GM12874 (cell line): Measurements from ENCODE around the gene TMEM271.

ENCODE experiments used
- CTCF ChIP-seq: IDR thresholded peaks from 2 replicates; pipeline ENCODE4 v1.5.1; 2011; ENCODE audit warnings: low read depth, mild to moderate bottlenecking, control low read depth, low read length, moderate library complexity; ENCODE audit not compliant: insufficient read depth

The TMEM271 gene

GRCh38 chr4:621296-622070 lies 45.4 kb upstream of the TMEM271 start:
- no peak for TF ChIP-seq CTCF

GRCh38 chr4:620851-621261 lies 44.8 kb upstream of the TMEM271 start:
- no peak for TF ChIP-seq CTCF

GRCh38 chr4:620201-620600 lies 44.1 kb upstream of the TMEM271 start:
- no peak for TF ChIP-seq CTCF

GRCh38 chr4:617644-618641 lies 41.8 kb upstream of the TMEM271 start:
- no peak for TF ChIP-seq CTCF

GRCh38 chr4:616911-617643 lies 41.0 kb upstream of the TMEM271 start:
- TF ChIP-seq CTCF: no peak

- no peak for TF ChIP-seq CTCF
These were observed 40.0 kb upstream of the TMEM271 start for GRCh38 chr4:616091-616490.

- no peak for TF ChIP-seq CTCF
These were observed 37.0 kb upstream of the TMEM271 start for GRCh38 chr4:613126-613525.
